GM18508 (cell line): ENCODE results near the gene ZCCHC7.
"Not testable (repeated sequence)": the region's sequence is repeated elsewhere in the genome, so short reads cannot be mapped to it uniquely, and the experiment has no call there.

ENCODE experiments used
- ATAC-seq: cut with Tn5 transposase; IDR thresholded peaks from one replicate; pipeline ENCODE4 v1.9.1; 2021; ENCODE audit warnings: moderate number of reproducible peaks; ENCODE audit not compliant: insufficient read depth, unreplicated experiment

ZCCHC7 gene

GRCh38 chr9:37202091-37202490 is 81.7 kb downstream of the ZCCHC7 start:
- ATAC-seq: no peak

DNA sequence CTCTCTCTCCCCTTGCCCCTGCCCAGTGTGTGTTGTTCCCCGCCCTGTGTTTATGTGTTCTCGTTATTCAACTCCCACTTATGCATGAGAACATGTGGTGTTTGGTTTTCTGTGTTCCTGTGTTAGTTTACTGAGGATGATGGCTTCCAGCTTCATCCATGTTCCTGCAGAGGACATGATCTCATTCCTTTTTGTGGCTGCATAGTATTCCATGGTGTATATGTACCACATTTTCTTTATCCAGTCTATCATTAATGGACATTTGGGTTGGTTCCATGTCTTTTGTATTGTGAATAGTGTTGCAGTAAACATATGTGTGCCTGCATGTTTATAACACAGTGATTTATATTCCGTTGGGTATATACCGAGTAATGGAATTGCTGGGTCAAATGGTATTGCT is 83.1 kb downstream of the ZCCHC7 start:
- not testable (repeated sequence) for ATAC-seq

GRCh38 chr9:37206121-37206620 is 85.8 kb downstream of the ZCCHC7 start:
- ATAC-seq: no peak

GRCh38 chr9:37209431-37210386 is 89.3 kb downstream of the ZCCHC7 start:
- ATAC-seq: no peak

GRCh38 chr9:37210737-37211523 is 90.6 kb downstream of the ZCCHC7 start:
- ATAC-seq: no peak

GRCh38 chr9:37212435-37212834 is 92.1 kb downstream of the ZCCHC7 start:
- no peak for ATAC-seq

- ATAC-seq: no peak
These were observed 95.0 kb downstream of the ZCCHC7 start for GRCh38 chr9:37215381-37215780.

- ATAC-seq: no peak
These were observed 95.5 kb downstream of the ZCCHC7 start for GRCh38 chr9:37215830-37216229.

GRCh38 chr9:37217161-37217560 is 96.8 kb downstream of the ZCCHC7 start:
- no peak for ATAC-seq

DNA sequence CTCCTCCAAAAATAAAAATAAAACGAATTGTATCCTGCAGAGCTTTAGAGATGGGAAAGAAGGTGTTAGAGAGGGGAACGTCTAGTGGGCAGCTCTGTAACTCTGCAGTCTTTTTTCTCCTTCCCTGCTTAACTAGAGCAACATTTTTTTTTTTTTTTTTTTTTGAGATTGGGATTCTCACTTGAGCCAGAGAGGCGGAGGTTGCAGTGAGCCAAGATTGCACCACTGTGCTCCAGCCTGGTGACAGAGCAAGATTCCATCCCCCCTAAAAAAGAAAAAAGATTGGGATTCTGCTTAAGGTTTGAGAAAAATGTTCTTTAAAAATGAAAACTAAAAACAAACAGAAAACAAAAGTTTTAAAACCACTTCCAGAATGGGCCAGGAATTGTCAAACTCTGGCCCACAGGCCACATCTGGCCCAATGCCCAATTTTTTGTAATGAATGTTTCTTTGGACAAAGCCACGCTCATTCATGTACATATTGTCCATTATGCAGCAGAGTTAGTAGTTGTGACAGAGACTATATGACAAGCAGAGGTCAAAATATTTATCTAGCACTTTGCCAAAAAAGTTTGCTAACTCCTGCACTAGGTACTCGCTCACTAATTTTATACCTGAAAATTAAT is 98.5 kb downstream of the ZCCHC7 start:
- ATAC-seq: no peak

DNA sequence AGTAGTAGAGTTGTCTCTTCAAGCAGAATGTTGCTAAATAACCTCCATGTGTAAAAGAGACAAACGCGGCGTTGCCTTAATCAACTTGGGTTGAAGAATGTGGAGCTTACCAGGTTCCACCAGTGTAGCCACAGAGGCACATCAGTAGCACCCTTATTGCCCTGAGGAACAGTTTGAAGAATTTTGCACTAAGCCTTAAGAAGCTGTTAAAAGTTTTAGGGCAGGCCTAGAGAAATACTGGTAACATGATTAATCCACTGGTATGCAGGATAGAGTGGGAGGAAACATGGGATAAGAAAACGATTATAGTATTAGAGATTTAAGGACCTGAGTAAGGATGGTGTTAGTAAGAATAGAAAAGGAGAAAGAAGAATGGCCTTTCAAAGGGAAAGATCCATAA is 100.6 kb downstream of the ZCCHC7 start:
- ATAC-seq: no peak

DNA sequence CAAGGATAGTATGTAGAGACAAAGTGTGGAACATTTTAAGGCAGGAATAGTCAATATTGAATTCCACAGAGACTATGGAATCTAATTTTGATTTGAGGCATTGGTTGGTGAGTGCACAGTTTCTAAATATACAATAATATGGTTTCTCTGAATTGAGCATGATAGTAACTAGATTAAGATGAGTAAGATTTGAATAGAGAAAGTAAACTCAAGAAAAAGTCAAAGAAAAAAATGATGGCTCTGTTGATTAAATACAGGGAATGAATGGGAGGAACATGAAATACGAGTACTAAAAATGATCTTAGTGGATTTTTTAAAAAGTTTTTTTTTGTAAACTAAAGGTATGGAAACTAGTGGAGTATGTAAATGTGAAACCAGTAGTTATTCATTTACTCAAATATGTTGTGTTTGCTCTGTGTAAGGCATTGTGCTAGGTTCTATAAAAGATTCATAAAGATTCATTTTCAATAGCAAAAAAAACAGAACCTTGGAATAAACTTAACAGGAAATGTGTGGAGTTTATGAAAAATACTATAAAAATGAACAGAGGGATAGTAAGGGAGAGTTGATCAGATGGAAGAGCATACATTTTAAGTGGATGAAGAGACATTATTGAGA is 101.2 kb downstream of the ZCCHC7 start:
- no peak for ATAC-seq

DNA sequence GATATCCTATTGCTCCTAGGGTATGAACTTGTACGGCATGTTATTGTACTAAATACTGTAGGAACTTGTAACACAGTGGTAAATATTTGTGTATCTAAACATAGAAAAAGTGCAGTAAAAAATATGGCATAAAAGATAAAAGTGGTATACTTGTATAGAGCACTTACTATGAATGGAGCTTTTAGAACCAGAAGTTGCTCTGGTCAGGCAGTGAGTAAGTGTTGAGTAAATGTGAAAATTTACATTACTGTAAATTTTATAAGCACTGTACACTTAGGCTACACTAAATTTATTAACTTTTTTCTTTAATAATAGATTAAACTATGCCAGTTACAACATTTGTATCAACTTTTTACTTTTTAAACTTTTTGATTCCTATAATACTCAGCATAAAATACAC is 109.1 kb downstream of the ZCCHC7 start:
- no peak for ATAC-seq

DNA sequence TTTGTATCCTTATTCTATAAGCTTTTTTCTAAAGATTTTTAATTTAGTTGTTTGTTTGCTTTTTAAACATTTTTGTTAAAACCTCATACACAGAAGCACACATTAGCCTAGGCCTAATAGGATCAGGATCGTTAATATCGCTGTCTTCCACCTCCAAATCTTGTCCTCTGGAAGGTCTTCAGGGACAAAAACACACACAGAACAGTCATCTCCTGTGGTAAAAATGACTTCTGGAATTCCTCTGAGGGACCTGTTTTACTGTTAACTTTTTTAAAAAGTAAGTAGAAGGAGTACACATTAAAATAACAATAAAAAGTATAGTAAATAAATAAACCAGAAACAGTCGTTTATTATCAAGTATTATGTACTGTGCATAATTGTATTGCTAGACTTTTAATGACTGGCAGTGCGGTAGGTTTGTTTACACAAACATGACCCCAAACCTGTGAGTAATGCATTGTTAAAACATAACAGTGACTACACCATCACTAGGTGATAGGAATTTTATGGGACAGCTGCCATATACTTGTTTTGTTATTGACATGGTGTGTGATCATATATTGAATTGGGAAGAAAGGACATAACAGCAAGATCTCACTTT is 109.6 kb downstream of the ZCCHC7 start:
- no peak for ATAC-seq

DNA sequence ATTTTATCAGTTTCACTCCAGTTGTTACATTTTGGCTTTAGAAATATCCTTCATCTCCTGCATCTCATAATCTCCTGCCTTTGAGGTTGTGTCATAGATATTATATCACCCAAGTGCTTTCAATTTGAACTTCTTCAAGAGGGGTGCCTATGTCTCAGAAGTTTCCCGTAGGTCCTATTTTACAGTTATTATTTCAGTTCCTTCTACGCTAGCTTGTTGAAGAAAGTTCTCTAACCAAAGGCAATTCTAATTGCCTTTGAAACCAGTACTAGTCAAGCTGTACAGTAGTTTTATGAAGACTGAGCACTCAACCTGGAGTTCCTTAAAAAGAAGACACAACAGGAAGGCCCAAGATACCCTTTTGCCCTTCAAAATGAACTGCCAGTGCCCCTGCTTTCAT is 116.4 kb downstream of the ZCCHC7 start:
- ATAC-seq: no peak

DNA sequence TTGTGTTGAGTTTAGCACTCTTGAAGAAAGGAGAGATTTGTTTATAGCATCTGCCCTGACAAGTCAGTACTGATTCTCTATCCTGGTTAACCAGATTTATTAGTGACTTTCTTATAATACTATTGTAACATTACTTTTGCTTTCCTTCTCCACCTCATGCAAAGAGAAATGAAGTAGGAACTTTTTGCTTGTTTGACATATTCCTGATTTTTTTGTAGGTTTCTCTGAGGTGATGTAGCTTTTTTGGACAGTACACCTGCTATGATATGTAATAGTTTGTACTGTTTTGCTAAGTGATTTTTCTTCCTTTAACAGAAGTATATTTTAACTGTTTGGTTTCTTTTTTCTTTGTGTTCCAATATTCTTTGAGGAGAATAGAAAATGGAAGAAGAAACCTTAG is 117.7 kb downstream of the ZCCHC7 start:
- no peak for ATAC-seq

DNA sequence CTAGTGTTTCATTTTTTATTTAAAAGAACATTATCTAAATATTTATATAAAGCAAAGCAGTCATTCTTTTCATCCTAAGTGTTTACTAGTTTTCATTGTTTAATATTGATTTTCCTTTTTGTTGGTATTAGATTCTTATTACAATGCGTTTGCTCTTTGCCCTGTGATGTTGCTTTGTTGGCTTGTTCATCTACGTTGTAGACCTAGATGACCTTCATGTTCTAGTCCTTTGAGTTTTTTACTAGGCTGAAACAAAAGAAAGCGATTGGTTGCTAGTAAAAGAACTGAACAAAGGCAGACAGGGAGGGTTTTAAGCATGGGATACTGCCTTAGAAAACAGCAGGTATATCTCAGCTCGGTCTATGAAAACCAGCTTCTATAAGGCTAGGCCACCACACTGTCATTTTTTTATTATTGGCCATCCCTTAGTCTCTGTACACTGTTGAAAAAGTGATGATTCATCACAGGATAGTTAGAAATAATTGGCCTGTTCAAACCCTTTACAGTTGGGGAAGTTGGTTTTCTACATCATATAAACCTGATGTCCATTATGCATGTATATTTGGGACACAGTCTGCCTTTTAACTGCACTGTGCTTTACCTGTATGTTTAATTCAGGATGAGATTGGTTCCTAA is 119.0 kb downstream of the ZCCHC7 start:
- no peak for ATAC-seq

DNA sequence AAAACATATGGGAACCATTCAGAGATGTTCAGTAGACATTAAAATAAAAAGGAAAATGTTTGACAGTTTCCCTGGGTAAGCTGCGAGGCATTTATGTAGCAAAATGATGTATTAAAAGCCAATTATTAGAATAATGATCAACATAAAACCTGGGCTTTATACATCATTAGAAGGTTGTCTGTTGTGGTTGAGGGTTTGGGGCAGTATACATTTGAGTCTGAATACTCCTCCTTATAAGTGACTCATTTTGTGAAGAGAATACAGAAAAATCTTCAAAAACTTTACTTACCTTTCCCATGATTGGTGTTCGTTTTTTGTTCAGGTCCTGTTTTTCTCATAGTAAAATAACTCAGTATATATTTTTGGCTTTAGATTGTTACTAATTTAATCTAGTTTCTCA is 119.5 kb downstream of the ZCCHC7 start:
- ATAC-seq: no peak

GRCh38 chr9:37241340-37241739 is 121.0 kb downstream of the ZCCHC7 start:
- ATAC-seq: no peak
